Fibroblast of the aortic adventitia (primary cell): Measurements from ENCODE around the gene PDZD8. TPM values are rescaled to one million over a fixed set of nuclear protein-coding genes. Genes with fewer than 3 reads are reported as not detected.
"Not testable (repeated sequence)": the region's sequence is repeated elsewhere in the genome, so short reads cannot be mapped to it uniquely, and the experiment has no call there.

ENCODE experiments used
- DNase-seq: peaks from one replicate; pipeline ENCODE4 v3.0.0-alpha.2; 2010; ENCODE audit warnings: low read depth
- H3K4me3 ChIP-seq: 2 replicates; pipeline ENCODE4 v1.5.1; 2011; ENCODE audit warnings: low read depth, mild to moderate bottlenecking, control low read depth, low read length, moderate library complexity
- CTCF ChIP-seq: IDR thresholded peaks from 2 replicates; pipeline ENCODE4 v1.5.1; 2011; ENCODE audit warnings: mild to moderate bottlenecking, low read length, control low read depth, inconsistent platforms; ENCODE audit not compliant: insufficient read depth
- total RNA-seq: library from RNA; depleted of rRNA; stranded (reverse); fragments of >200 nt; gene quantifications from 2 replicates; pipeline ENCODE4 v1.2.3, GENCODE V29; 2012; ENCODE audit warnings: low replicate concordance

Gene PDZD8
- total RNA-seq, 1 donor = 42.2 TPM

GRCh38 chr10:117300671-117301070 lies 74.6 kb downstream of the PDZD8 start:
- DNase-seq = no peak
- no peak overlapping the region for H3K4me3 ChIP-seq
- TF ChIP-seq CTCF = no peak

GRCh38 chr10:117299435-117299834 lies 75.8 kb downstream of the PDZD8 start:
- no peak for DNase-seq
- no peak overlapping the region for H3K4me3 ChIP-seq
- TF ChIP-seq CTCF = no peak

- no peak for DNase-seq
- no peak for TF ChIP-seq CTCF
Observed at GRCh38 chr10:117298219-117298618, 77.0 kb downstream of the PDZD8 start.

GRCh38 chr10:117294735-117295134 lies 80.5 kb downstream of the PDZD8 start:
- no peak overlapping the region for H3K4me3 ChIP-seq
- DNase-seq = no peak
- TF ChIP-seq CTCF = no peak

More at GRCh38 chr10:117298219-117298618, 77.0 kb downstream of the PDZD8 start:
- no peak overlapping the region for H3K4me3 ChIP-seq

- no peak overlapping the region for H3K4me3 ChIP-seq
- no peak for TF ChIP-seq CTCF
- no peak for DNase-seq
Observed at GRCh38 chr10:117294039-117294645, 81.1 kb downstream of the PDZD8 start.

- H3K4me3 ChIP-seq, DNase-seq: not testable (repeated sequence)
Observed at GRCh38 chr10:117290872-117291271, 84.4 kb downstream of the PDZD8 start.

- no peak overlapping the region for H3K4me3 ChIP-seq
- no peak for DNase-seq
- TF ChIP-seq CTCF = no peak
Observed at GRCh38 chr10:117284716-117285494, 90.3 kb downstream of the PDZD8 start.
